GM13977 (cell line): ENCODE results near the gene GUCY1A2.
A peak's percentile ranks its signal among the peaks of the same experiment; 100 is the strongest.

Source experiments
- DNase-seq: peaks from one replicate; pipeline ENCODE4 v3.0.0; 2012; ENCODE audit warnings: low spot score
- CTCF ChIP-seq: IDR thresholded peaks from 2 replicates; pipeline ENCODE4 v1.5.1; 2012; ENCODE audit warnings: mild to moderate bottlenecking, control low read depth; ENCODE audit not compliant: insufficient read depth; ENCODE audit errors: extremely low read depth, missing control alignments
- in situ Hi-C: fragments of 300-500 bp; cut with MboI; formaldehyde crosslinking; loops from one replicate; pipeline ENCODE4 v1.12.0; 2022; ENCODE audit warnings: low sequenced_read_pairs, low pct_unique_long_range_greater_than_20kb, mixed read lengths, inconsistent platforms; ENCODE audit not compliant: unreplicated experiment

GUCY1A2 gene

GRCh38 chr11:107017433-107018218 lies 650 bp downstream of the GUCY1A2 start:
- peak; percentile 74 for DNase-seq
- peak; percentile 73 for TF ChIP-seq CTCF
- in situ Hi-C loops, result no loop called here

- in situ Hi-C loops, result no loop called here
- TF ChIP-seq CTCF, result no peak
- peak; percentile 12 for DNase-seq
These were observed 1.2 kb downstream of the GUCY1A2 start for GRCh38 chr11:107017104-107017432.

GRCh38 chr11:107014871-107015270 lies 3.4 kb downstream of the GUCY1A2 start:
- no peak for TF ChIP-seq CTCF
- no peak for DNase-seq
- in situ Hi-C loops, result no loop called here

GRCh38 chr11:107011977-107012376 lies 6.3 kb downstream of the GUCY1A2 start:
- in situ Hi-C loops, result no loop called here
- TF ChIP-seq CTCF, result no peak

GRCh38 chr11:107009190-107009589 lies 9.1 kb downstream of the GUCY1A2 start:
- in situ Hi-C loops, result no loop called here
- no peak for DNase-seq
- no peak for TF ChIP-seq CTCF

More at GRCh38 chr11:107011977-107012376, 6.3 kb downstream of the GUCY1A2 start:
- DNase-seq, result no peak

- no peak for DNase-seq
- no peak for TF ChIP-seq CTCF
- in situ Hi-C loops, result no loop called here
These were observed 12.0 kb downstream of the GUCY1A2 start for GRCh38 chr11:107006076-107006833.
